GM12892 (cell line): ENCODE measurements around the gene BCL2L11.

Source experiments
- DNase-seq: peaks from one replicate; pipeline ENCODE4 v3.0.0; 2011; ENCODE audit not compliant: insufficient read length
- FAIRE-seq: peaks from 2 replicates; lab custom pipeline; 2011; peaks lifted over from hg19 to GRCh38; lab: Jason Lieb, UNC
- POLR2A ChIP-seq: IDR thresholded peaks from 2 replicates; pipeline ENCODE4 v1.6.1; 2011; ENCODE audit warnings: low read depth, low read length, control low read depth
- POLR2AphosphoS5 ChIP-seq: IDR thresholded peaks from 2 replicates; pipeline ENCODE4 v1.6.1; 2011; ENCODE audit warnings: low read depth, low read length, control low read depth
- TAF1 ChIP-seq: IDR thresholded peaks from 2 replicates; pipeline ENCODE4 v1.6.1; 2011; ENCODE audit warnings: low read depth, mild to moderate bottlenecking, control low read depth, low read length, borderline replicate concordance

BCL2L11 gene

DNA sequence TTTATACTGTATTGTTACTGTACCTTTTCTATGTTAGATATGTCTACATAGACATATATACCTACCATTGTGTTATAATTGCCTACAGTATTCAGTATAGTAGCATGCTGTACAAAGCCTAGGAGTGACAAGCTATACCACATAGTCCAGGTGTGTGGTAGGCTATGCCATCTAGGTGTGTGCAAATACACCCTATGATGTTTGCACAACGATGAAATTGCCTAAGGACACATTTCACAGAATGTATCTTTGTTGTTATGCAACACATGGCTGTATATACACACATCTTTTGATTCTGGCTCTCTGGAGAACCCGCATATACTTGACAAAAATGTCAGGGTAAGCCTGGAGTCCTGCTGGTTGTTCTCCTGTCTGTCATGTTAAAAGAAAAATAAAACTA, 85.1 kb downstream of the BCL2L11 start:
- peak; percentile 67 for FAIRE-seq
- TF ChIP-seq POLR2AphosphoS5, result no peak
- TF ChIP-seq TAF1, result no peak
- no peak for TF ChIP-seq POLR2A
- no peak for DNase-seq

GRCh38 chr2:111207851-111208250, 87.1 kb downstream of the BCL2L11 start:
- no peak for TF ChIP-seq POLR2A
- FAIRE-seq (no peak), DNase-seq (no peak)

- FAIRE-seq (peak; percentile 48), DNase-seq (no peak)
- TF ChIP-seq TAF1 (no peak), POLR2AphosphoS5 (no peak), POLR2A (no peak)
Observed at GRCh38 chr2:111208639-111209038, 87.9 kb downstream of the BCL2L11 start.

- DNase-seq, result no peak
- TF ChIP-seq POLR2AphosphoS5, result no peak
- TF ChIP-seq TAF1, result no peak
- TF ChIP-seq POLR2A, result no peak
- peak; percentile 91 for FAIRE-seq
Observed at GRCh38 chr2:111209045-111209514, 88.4 kb downstream of the BCL2L11 start.

- FAIRE-seq (no peak), DNase-seq (no peak)
- TF ChIP-seq TAF1, result no peak
- TF ChIP-seq POLR2A, result no peak
- no peak for TF ChIP-seq POLR2AphosphoS5
Observed at GRCh38 chr2:111210036-111210435, 89.3 kb downstream of the BCL2L11 start.

DNA sequence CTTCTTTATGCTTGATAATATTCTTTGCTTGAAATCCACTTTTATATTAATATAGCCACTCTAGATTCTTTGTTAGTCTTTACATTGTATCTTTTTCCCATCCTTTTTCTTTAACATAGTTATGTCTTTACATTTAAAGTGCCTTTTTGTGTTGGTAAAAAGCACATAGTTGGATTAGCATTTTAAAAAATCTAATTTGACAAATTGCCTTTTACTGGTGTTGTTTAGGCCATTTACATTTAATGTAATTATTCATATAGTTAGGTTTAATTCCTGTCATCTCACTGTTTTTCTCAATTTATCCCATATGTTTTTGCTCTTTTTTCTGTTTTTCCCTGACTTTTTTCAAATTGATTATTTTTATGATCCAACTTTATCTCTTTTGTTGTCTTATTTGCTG, 93.2 kb downstream of the BCL2L11 start:
- DNase-seq (no peak), FAIRE-seq (no peak)
- no peak for TF ChIP-seq POLR2A

DNA sequence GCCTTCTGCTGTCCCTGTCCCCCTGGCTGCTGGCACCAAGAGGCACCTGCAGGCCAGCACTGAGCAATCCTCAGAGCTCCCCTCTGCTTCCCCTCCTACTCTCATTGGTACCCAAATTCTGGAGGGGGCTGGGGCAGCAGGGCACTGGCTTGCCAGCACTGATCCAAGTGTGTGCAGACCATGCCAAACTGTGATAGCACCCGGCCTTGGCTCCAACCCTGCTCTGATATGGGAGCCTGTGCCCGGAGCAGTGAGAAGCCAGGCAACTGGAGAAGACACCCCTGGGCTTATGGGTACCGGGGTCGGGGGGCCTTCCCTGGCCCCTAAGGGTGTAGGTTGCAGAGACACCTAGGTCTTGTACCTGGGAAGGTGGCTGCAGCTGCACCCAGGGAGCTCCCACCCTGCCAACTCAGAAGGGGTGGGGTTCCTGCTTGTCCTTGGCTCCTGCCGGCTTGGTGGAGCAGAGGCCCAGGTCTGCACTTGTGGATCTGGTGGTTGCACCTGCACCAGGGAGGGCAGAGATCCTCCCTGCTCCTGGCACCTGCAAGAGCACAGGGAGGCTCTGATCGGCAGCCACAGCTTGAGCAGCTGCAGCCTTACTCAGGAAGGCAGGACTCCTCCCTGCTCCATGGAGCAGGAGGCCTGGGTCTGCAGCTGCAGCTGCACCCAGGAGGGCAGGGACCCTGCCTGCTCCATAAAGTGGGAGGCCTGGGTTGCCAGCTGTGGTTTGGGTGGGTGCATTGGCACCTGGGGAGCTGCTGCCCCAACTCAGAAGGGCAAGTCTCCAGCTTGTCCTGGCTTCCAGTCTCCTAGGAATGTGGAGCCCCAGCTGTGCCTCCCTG, 96.3 kb downstream of the BCL2L11 start:
- FAIRE-seq (no peak), DNase-seq (no peak)
- TF ChIP-seq POLR2AphosphoS5, result no peak
